Mesenchymal stem cell (in vitro differentiated cells and primary cell): Measurements from ENCODE around the gene SDCCAG8.
A peak's percentile ranks its signal among the peaks of the same experiment; 100 is the strongest.

Experiments used
- DNase-seq: peaks from one replicate; pipeline ENCODE4 v3.0.0-alpha.2; 2013
- H2AFZ ChIP-seq: one replicate; pipeline ENCODE4 v1.6.1; 2013; ENCODE audit warnings: low read depth, mild to moderate bottlenecking, control low read depth, inconsistent platforms, low read length, moderate library complexity
- H2AK5ac ChIP-seq: 2 replicates; pipeline ENCODE4 v1.6.1; 2013; ENCODE audit warnings: low read length, moderate library complexity, mild to moderate bottlenecking, inconsistent platforms; ENCODE audit not compliant: severe bottlenecking
- H2BK120ac ChIP-seq: one replicate; pipeline ENCODE4 v1.6.1; 2013; ENCODE audit warnings: low read depth, mild to moderate bottlenecking, inconsistent platforms, low read length, moderate library complexity
- H2BK12ac ChIP-seq, 2 experiments: one replicate each; pipeline ENCODE4 v1.6.1; 2013; ENCODE audit warnings: inconsistent platforms in 2 of 2, low read length in 2 of 2, mild to moderate bottlenecking in 2 of 2, moderate library complexity in 2 of 2, control low read depth in 1 of 2
- H2BK15ac ChIP-seq: one replicate; pipeline ENCODE4 v1.6.1; 2013; ENCODE audit warnings: mild to moderate bottlenecking, low read depth, inconsistent platforms; ENCODE audit not compliant: poor library complexity, severe bottlenecking
- H2BK5ac ChIP-seq: 2 replicates; pipeline ENCODE4 v1.6.1; 2013; ENCODE audit warnings: low read depth, mild to moderate bottlenecking, low read length, control low read depth, inconsistent platforms; ENCODE audit not compliant: poor library complexity, severe bottlenecking
- H3K14ac ChIP-seq, 2 experiments: one replicate each; pipeline ENCODE4 v1.6.1; 2013; ENCODE audit warnings: inconsistent platforms in 2 of 2, low read length in 2 of 2, control low read depth in 1 of 2, mild to moderate bottlenecking in 1 of 2, moderate library complexity in 1 of 2
- H3K18ac ChIP-seq, 2 experiments: one replicate each; pipeline ENCODE4 v1.6.1; 2013; ENCODE audit warnings: inconsistent platforms in 2 of 2, low read length in 2 of 2, control low read depth in 1 of 2, low read depth in 1 of 2, mild to moderate bottlenecking in 1 of 2
- H3K23ac ChIP-seq, 2 experiments: one replicate each; pipeline ENCODE4 v1.6.1; 2013; ENCODE audit warnings: inconsistent platforms in 2 of 2, low read length in 2 of 2, mild to moderate bottlenecking in 2 of 2, moderate library complexity in 2 of 2, control low read depth in 1 of 2
- H3K27ac ChIP-seq: 2 replicates; pipeline ENCODE4 v1.5.1; 2013; ENCODE audit warnings: mild to moderate bottlenecking, moderate library complexity, low read length, control low read depth, inconsistent platforms; ENCODE audit not compliant: poor library complexity, severe bottlenecking
- H3K27me3 ChIP-seq, 2 experiments: 2 replicates each; pipeline versions ENCODE4 v1.6.1 to v1.7.0; 2013; ENCODE audit warnings: low read length in 2 of 2, mild to moderate bottlenecking in 2 of 2, moderate library complexity in 2 of 2, control low read depth in 1 of 2, inconsistent platforms in 1 of 2; ENCODE audit not compliant: control insufficient read depth in 1 of 2, insufficient read depth in 1 of 2
- H3K36me3 ChIP-seq, 2 experiments: 2 replicates each; pipeline versions ENCODE4 v1.6.1 to v1.7.0; 2013; ENCODE audit warnings: low read length in 2 of 2, control low read depth in 1 of 2, inconsistent platforms in 1 of 2, low read depth in 1 of 2, mild to moderate bottlenecking in 1 of 2; ENCODE audit not compliant: insufficient read depth in 2 of 2, control insufficient read depth in 1 of 2
- H3K4ac ChIP-seq, 2 experiments: one replicate each; pipeline ENCODE4 v1.6.1; 2013; ENCODE audit warnings: inconsistent platforms in 2 of 2, low read length in 2 of 2, mild to moderate bottlenecking in 2 of 2, moderate library complexity in 2 of 2, control low read depth in 1 of 2, low read depth in 1 of 2
- H3K4me1 ChIP-seq: 2 replicates; pipeline ENCODE4 v1.6.1; 2013; ENCODE audit warnings: low read depth, low read length, control low read depth; ENCODE audit not compliant: control insufficient read depth, insufficient read depth
- H3K4me2 ChIP-seq: 2 replicates; pipeline ENCODE4 v1.6.1; 2013; ENCODE audit warnings: low read length, mild to moderate bottlenecking, inconsistent platforms; ENCODE audit not compliant: poor library complexity, severe bottlenecking
- H3K4me3 ChIP-seq, 2 experiments: 2 replicates each; pipeline versions ENCODE4 v1.5.1 to v1.7.0; 2013; ENCODE audit warnings: low read length in 2 of 2, mild to moderate bottlenecking in 2 of 2, control low read depth in 1 of 2, low read depth in 1 of 2; ENCODE audit not compliant: insufficient read depth in 1 of 2
- H3K79me1 ChIP-seq: replicated peaks from 2 replicates; pipeline ENCODE4 v1.6.1; 2013; ENCODE audit warnings: mild to moderate bottlenecking, control low read depth, low read length, inconsistent platforms; ENCODE audit not compliant: poor library complexity, severe bottlenecking
- H3K9ac ChIP-seq: 2 replicates; pipeline ENCODE4 v1.7.0; 2013; ENCODE audit warnings: mild to moderate bottlenecking, low read length, moderate library complexity
- H3K9me3 ChIP-seq: 2 replicates; pipeline ENCODE4 v1.7.0; 2013; ENCODE audit warnings: mild to moderate bottlenecking, low read length; ENCODE audit not compliant: control insufficient read depth
- H4K8ac ChIP-seq: one replicate; pipeline ENCODE4 v1.6.1; 2013; ENCODE audit warnings: inconsistent platforms, mild to moderate bottlenecking, low read length, moderate library complexity
- H4K91ac ChIP-seq: one replicate; pipeline ENCODE4 v1.6.1; 2013; ENCODE audit warnings: mild to moderate bottlenecking, low read length, inconsistent platforms
- WGBS: methylation state at CpG from one replicate; pipeline ENCODE4 v1.1.7; 2013; ENCODE audit warnings: mixed read lengths; 5-methylcytosine and 5-hydroxymethylcytosine counted together

SDCCAG8 gene

DNA sequence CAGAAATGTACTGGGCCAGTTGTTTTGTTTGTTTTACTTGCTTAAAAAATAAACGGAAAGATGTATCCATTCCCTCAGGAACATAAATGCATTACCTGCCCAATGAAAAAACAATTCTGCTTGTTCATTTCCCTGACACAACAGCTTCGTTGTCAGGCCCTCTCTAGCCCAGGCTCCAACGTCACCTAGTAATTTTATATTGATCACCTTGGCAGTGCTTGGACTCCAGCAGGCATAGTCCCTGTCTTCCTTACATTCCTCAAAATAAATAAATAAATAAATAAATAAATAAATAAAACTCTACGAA, 2.0 kb upstream of the SDCCAG8 start:
- 1% methylated on average over 4 of the region's 4 CpGs for WGBS
- Histone ChIP-seq H3K4me1 (peaks cover 3% of the 10 kb centered on the region), H3K14ac (no peak overlapping the region), H3K4ac (no peak overlapping the region), H2AFZ (no peak overlapping the region), H3K18ac (no peak overlapping the region), H3K79me1 (no peaks in the 10 kb centered on the region), H3K4me3 (peak overlapping the region in 1 of 2 experiments; percentile 95), H2BK5ac (no peak overlapping the region), H3K9ac (peak overlapping the region; percentile 92), H4K8ac (no peak overlapping the region), H3K36me3 (peaks cover 0 to 9% of the 10 kb centered on the region in 2 experiments), H3K9me3 (no peaks in the 10 kb centered on the region), H4K91ac (no peak overlapping the region), H2AK5ac (no peak overlapping the region), H3K27me3 (no peaks in the 10 kb centered on the region), H2BK120ac (no peak overlapping the region), H3K23ac (no peak overlapping the region), H2BK12ac (no peak overlapping the region), H3K27ac (peak overlapping the region; percentile 86), H2BK15ac (no peak overlapping the region), H3K4me2 (peak overlapping the region; percentile 93)
- no peak for DNase-seq

GRCh38 chr1:243254233-243254926, 1.5 kb upstream of the SDCCAG8 start:
- peak overlapping the region in 1 of 2 experiments; percentile 100 for H3K14ac ChIP-seq
- peak overlapping the region; percentile 92 to 100 for H3K4ac ChIP-seq
- H3K9ac ChIP-seq, result peak overlapping the region; percentile 92
- DNase-seq, result peak; percentile 73
- no peak overlapping the region for H2AK5ac ChIP-seq
- peak overlapping the region; percentile 99 for H2BK15ac ChIP-seq
- peak overlapping the region; percentile 86 for H3K27ac ChIP-seq
- H3K36me3 ChIP-seq, result peaks cover 0 to 6% of the 10 kb centered on the region in 2 experiments
- peak overlapping the region; percentile 95 to 100 for H3K18ac ChIP-seq
- peak overlapping the region in 1 of 2 experiments; percentile 98 for H3K23ac ChIP-seq
- H2BK120ac ChIP-seq, result peak overlapping the region; percentile 89
- peak overlapping the region; percentile 100 for H4K91ac ChIP-seq
- H2BK12ac ChIP-seq, result no peak overlapping the region
- H2AFZ ChIP-seq, result no peak overlapping the region
- no peaks in the 10 kb centered on the region for H3K9me3 ChIP-seq
- H2BK5ac ChIP-seq, result peak overlapping the region; percentile 98
- H3K4me1 ChIP-seq, result peaks cover 1% of the 10 kb centered on the region
- H3K27me3 ChIP-seq, result no peaks in the 10 kb centered on the region
- peak overlapping the region; percentile 83 for H4K8ac ChIP-seq
- peak overlapping the region; percentile 98 for H3K4me2 ChIP-seq
- peak overlapping the region; percentile 95 to 99 for H3K4me3 ChIP-seq
- H3K79me1 ChIP-seq, result peaks cover under 1% of the 10 kb centered on the region
- WGBS, result 1% methylated on average over 22 of the region's 50 CpGs

GRCh38 chr1:243254927-243255790, 682 bp upstream of the SDCCAG8 start, which contains the start of gene CEP170:
Gene CEP170 (minus strand): TSS chr1:243255281. CDS start chr1:243225280, 30,001 bp downstream.
- H3K36me3 ChIP-seq, result peaks cover 0 to 7% of the 10 kb centered on the region in 2 experiments
- H2BK120ac ChIP-seq, result peak within 1 kb of the TSS; percentile 89
- H3K27me3 ChIP-seq, result no peaks in the 10 kb centered on the region
- peak within 1 kb of the TSS; percentile 98 for H3K4me2 ChIP-seq
- H3K4ac ChIP-seq, result peak within 1 kb of the TSS; percentile 92 to 100
- peak within 1 kb of the TSS; percentile 100 for H4K91ac ChIP-seq
- no peaks in the 10 kb centered on the region for H3K9me3 ChIP-seq
- H2AK5ac ChIP-seq, result peak within 1 kb of the TSS; percentile 83
- peak within 1 kb of the TSS; percentile 99 for H3K27ac ChIP-seq
- H2BK12ac ChIP-seq, result peak within 1 kb of the TSS; percentile 38 to 98
- DNase-seq, result peak; percentile 98
- WGBS, result under 1% methylated on average over 66 of the region's 74 CpGs
- H2AFZ ChIP-seq, result peak within 1 kb of the TSS; percentile 82
- H3K18ac ChIP-seq, result peak within 1 kb of the TSS; percentile 95 to 100
- peaks cover 3% of the 10 kb centered on the region for H3K79me1 ChIP-seq
- H3K4me1 ChIP-seq, result no peaks in the 10 kb centered on the region
- H2BK15ac ChIP-seq, result peak within 1 kb of the TSS; percentile 99
- H3K23ac ChIP-seq, result peak within 1 kb of the TSS in 1 of 2 experiments; percentile 98
- H3K9ac ChIP-seq, result peak within 1 kb of the TSS; percentile 92
- H3K4me3 ChIP-seq, result peak within 1 kb of the TSS; percentile 95 to 99
- peak within 1 kb of the TSS; percentile 95 for H4K8ac ChIP-seq
- H2BK5ac ChIP-seq, result peak within 1 kb of the TSS; percentile 98
- peak within 1 kb of the TSS in 1 of 2 experiments; percentile 100 for H3K14ac ChIP-seq

DNA sequence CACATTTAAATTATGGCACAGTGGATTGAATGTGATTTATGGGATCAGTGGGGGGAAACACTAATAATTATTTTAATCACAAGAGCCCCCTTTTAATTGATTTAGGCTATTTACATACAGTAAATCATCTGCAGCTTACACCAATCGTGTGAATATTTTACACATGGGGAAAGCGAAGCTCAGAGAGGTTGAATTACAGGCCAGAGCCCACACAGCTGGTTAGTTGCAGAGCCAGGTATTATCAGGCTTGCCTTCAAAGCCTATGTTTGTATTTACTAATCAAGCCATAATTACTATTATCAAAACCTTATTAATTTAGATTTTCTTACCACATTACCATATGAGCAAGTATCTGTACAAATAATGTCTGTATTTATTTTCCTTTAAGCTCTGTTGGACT, 749 bp downstream of the SDCCAG8 start:
- H4K8ac ChIP-seq, result no peak overlapping the region
- H3K4ac ChIP-seq, result no peak overlapping the region
- no peak overlapping the region for H3K27ac ChIP-seq
- H3K4me1 ChIP-seq, result no peaks in the 10 kb centered on the region
- 59% methylated on average over 2 of the region's 2 CpGs for WGBS
- H3K9me3 ChIP-seq, result no peaks in the 10 kb centered on the region
- peak overlapping the region; percentile 92 for H3K9ac ChIP-seq
- H2BK5ac ChIP-seq, result no peak overlapping the region
- peaks cover 0 to 15% of the 10 kb centered on the region in 2 experiments for H3K36me3 ChIP-seq
- peak overlapping the region; percentile 55 for H3K4me2 ChIP-seq
- DNase-seq, result no peak
- H4K91ac ChIP-seq, result no peak overlapping the region
- H2BK12ac ChIP-seq, result no peak overlapping the region
- no peak overlapping the region for H2AK5ac ChIP-seq
- H2BK15ac ChIP-seq, result no peak overlapping the region
- H3K23ac ChIP-seq, result no peak overlapping the region
- H3K27me3 ChIP-seq, result no peaks in the 10 kb centered on the region
- peaks cover 3% of the 10 kb centered on the region for H3K79me1 ChIP-seq
- no peak overlapping the region for H2BK120ac ChIP-seq
- H2AFZ ChIP-seq, result no peak overlapping the region
- no peak overlapping the region for H3K14ac ChIP-seq
- H3K18ac ChIP-seq, result no peak overlapping the region
- H3K4me3 ChIP-seq, result peak overlapping the region in 1 of 2 experiments; percentile 95
